HEK293 (cell line): Measurements from ENCODE around the gene CFAP70.

Experiments
- CTCF ChIA-PET: fragments of 350-600 bp; formaldehyde crosslinking; extraction: SDS; loops from one replicate; lab custom pipeline; 2021; ENCODE audit warnings: antibody characterized with exemption; lab: Yijun Ruan, JAX
- POLR2A ChIA-PET: fragments of 300-600 bp; formaldehyde crosslinking; extraction: SDS; loops from one replicate; lab custom pipeline; 2020; ENCODE audit warnings: antibody characterized with exemption, inconsistent platforms; lab: Yijun Ruan, JAX
- H3K27ac ChIP-seq: fragments of 200-500 bp; sonication (Bioruptor generic); 2 replicates; pipeline ENCODE4 v1.5.1; 2014; ENCODE audit warnings: low read depth, low read length, control low read depth, inconsistent platforms; ENCODE audit errors: extremely low read depth
- H3K36me3 ChIP-seq, 2 experiments: fragments of 200-500 bp in 1 of 2; sonication (Bioruptor generic) in 1 of 2; 1 replicate in 1 of 2; 2 replicates in 1 of 2; pipeline ENCODE4 v1.5.1; 2014 to 2017; ENCODE audit warnings: inconsistent platforms in 2 of 2, low read length in 2 of 2; ENCODE audit not compliant: control insufficient read depth in 2 of 2, insufficient read depth in 1 of 2
- H3K4me1 ChIP-seq: fragments of 200-500 bp; sonication (Bioruptor generic); 2 replicates; pipeline ENCODE4 v1.5.1; 2014; ENCODE audit warnings: mild to moderate bottlenecking, low read length, inconsistent platforms; ENCODE audit not compliant: control insufficient read depth, insufficient read depth
- H3K4me3 ChIP-seq: 2 replicates; pipeline ENCODE4 v1.5.1; 2011; ENCODE audit warnings: low read depth, mild to moderate bottlenecking, control low read depth, low read length, moderate library complexity
- H3K9me3 ChIP-seq: fragments of 200-500 bp; sonication (Bioruptor generic); 2 replicates; pipeline ENCODE4 v1.5.1; 2014; ENCODE audit warnings: low read depth, low read length, inconsistent platforms; ENCODE audit not compliant: control insufficient read depth, insufficient read depth
- BCL11A ChIP-seq: fragments of 450-650 bp; formaldehyde crosslinking; IDR thresholded peaks from 2 replicates; pipeline ENCODE4 v1.5.1; 2016; ENCODE audit warnings: low read depth, missing biosample characterization, missing genetic modification characterization
- HOXC10 ChIP-seq: sonication (generic); formaldehyde crosslinking; IDR thresholded peaks from 2 replicates; pipeline ENCODE4 v1.8.1; 2023; ENCODE audit warnings: mild to moderate bottlenecking, missing genetic modification reagents
- OVOL3 ChIP-seq: fragments of 450-650 bp; formaldehyde crosslinking; IDR thresholded peaks from 2 replicates; pipeline ENCODE4 v1.5.1; 2016; ENCODE audit warnings: missing biosample characterization, missing genetic modification characterization
- SCRT1 ChIP-seq: fragments of 450-650 bp; formaldehyde crosslinking; IDR thresholded peaks from 2 replicates; pipeline ENCODE4 v1.5.1; 2016; ENCODE audit warnings: missing biosample characterization, missing genetic modification characterization, borderline replicate concordance
- SP2 ChIP-seq: fragments of 450-650 bp; formaldehyde crosslinking; IDR thresholded peaks from 2 replicates; pipeline ENCODE4 v1.5.1; 2016; ENCODE audit warnings: missing biosample characterization, missing genetic modification characterization
- TRIM28 ChIP-seq: IDR thresholded peaks from 2 replicates; pipeline ENCODE4 v1.6.1; 2011; ENCODE audit warnings: low read length, control low read depth, borderline replicate concordance
- ZIC2 ChIP-seq: fragments of 450-650 bp; formaldehyde crosslinking; IDR thresholded peaks from 2 replicates; pipeline ENCODE4 v1.5.1; 2016; ENCODE audit warnings: missing biosample characterization, missing genetic modification characterization
- ZNF155 ChIP-seq: fragments of 450-650 bp; formaldehyde crosslinking; IDR thresholded peaks from 2 replicates; pipeline ENCODE4 v1.5.1; 2016; ENCODE audit warnings: missing biosample characterization, missing genetic modification characterization
- ZNF174 ChIP-seq: fragments of 450-650 bp; formaldehyde crosslinking; IDR thresholded peaks from 2 replicates; pipeline ENCODE4 v1.5.0; 2017; ENCODE audit warnings: missing biosample characterization, mild to moderate bottlenecking, missing genetic modification characterization
- ZNF292 ChIP-seq: fragments of 450-650 bp; formaldehyde crosslinking; IDR thresholded peaks from 2 replicates; pipeline ENCODE4 v1.5.1; 2016; ENCODE audit warnings: low read depth, missing biosample characterization, missing genetic modification characterization, borderline replicate concordance
- ZNF366 ChIP-seq: fragments of 450-650 bp; formaldehyde crosslinking; conservative IDR thresholded peaks from 2 replicates; pipeline ENCODE4 v1.5.1; 2016; ENCODE audit warnings: missing biosample characterization, missing genetic modification characterization
- ZNF37A ChIP-seq: fragments of 450-650 bp; IDR thresholded peaks from 2 replicates; pipeline ENCODE4 v1.5.1; 2018; ENCODE audit warnings: missing biosample characterization, missing genetic modification characterization
- ZNF416 ChIP-seq: fragments of 450-650 bp; formaldehyde crosslinking; IDR thresholded peaks from 2 replicates; pipeline ENCODE4 v1.5.1; 2016; ENCODE audit warnings: missing biosample characterization, missing genetic modification characterization
- ZNF560 ChIP-seq: fragments of 450-650 bp; formaldehyde crosslinking; IDR thresholded peaks from 2 replicates; pipeline ENCODE4 v1.5.1; 2017; ENCODE audit warnings: missing biosample characterization, missing genetic modification characterization, borderline replicate concordance
- ZNF610 ChIP-seq: fragments of 450-650 bp; formaldehyde crosslinking; IDR thresholded peaks from 2 replicates; pipeline ENCODE4 v1.5.1; 2016; ENCODE audit warnings: missing biosample characterization, missing genetic modification characterization, borderline replicate concordance
- ZNF626 ChIP-seq: fragments of 450-650 bp; sonication (Bioruptor Pico); formaldehyde crosslinking; IDR thresholded peaks from 2 replicates; pipeline ENCODE4 v1.5.1; 2018; ENCODE audit warnings: missing biosample characterization, missing genetic modification characterization, inconsistent platforms
- ZNF654 ChIP-seq: fragments of 450-650 bp; formaldehyde crosslinking; IDR thresholded peaks from 2 replicates; pipeline ENCODE4 v1.5.1; 2016; ENCODE audit warnings: low read depth, missing biosample characterization, missing genetic modification characterization
- ZNF843 ChIP-seq: fragments of 450-650 bp; formaldehyde crosslinking; IDR thresholded peaks from 2 replicates; pipeline ENCODE4 v1.5.1; 2016; ENCODE audit warnings: missing biosample characterization, missing genetic modification characterization
- ZSCAN16 ChIP-seq: fragments of 450-650 bp; formaldehyde crosslinking; IDR thresholded peaks from 2 replicates; pipeline ENCODE4 v1.5.1; 2016; ENCODE audit warnings: missing biosample characterization, missing genetic modification characterization
- TF ChIP-seq, protein P1 (sequence below): fragments of 450-650 bp; formaldehyde crosslinking; IDR thresholded peaks from 2 replicates; pipeline ENCODE4 v1.5.1; 2016; ENCODE audit warnings: missing biosample characterization, missing genetic modification characterization, borderline replicate concordance
- TF ChIP-seq, protein P2 (sequence below): fragments of 450-650 bp; formaldehyde crosslinking; IDR thresholded peaks from 2 replicates; pipeline ENCODE4 v1.5.1; 2017; ENCODE audit warnings: missing biosample characterization, mild to moderate bottlenecking, missing genetic modification characterization, moderate library complexity
- TF ChIP-seq, protein P3 (sequence below): fragments of 450-650 bp; formaldehyde crosslinking; IDR thresholded peaks from 2 replicates; pipeline ENCODE4 v1.5.1; 2016; ENCODE audit warnings: missing biosample characterization, missing genetic modification characterization
- TF ChIP-seq, protein P4 (sequence below): fragments of 450-650 bp; formaldehyde crosslinking; IDR thresholded peaks from 2 replicates; pipeline ENCODE4 v1.5.1; 2016; ENCODE audit warnings: missing biosample characterization, missing genetic modification characterization
- TF ChIP-seq, protein P5 (sequence below): fragments of 450-650 bp; formaldehyde crosslinking; IDR thresholded peaks from 2 replicates; pipeline ENCODE4 v1.5.1; 2017; ENCODE audit warnings: missing biosample characterization, missing genetic modification characterization

CFAP70 gene

DNA sequence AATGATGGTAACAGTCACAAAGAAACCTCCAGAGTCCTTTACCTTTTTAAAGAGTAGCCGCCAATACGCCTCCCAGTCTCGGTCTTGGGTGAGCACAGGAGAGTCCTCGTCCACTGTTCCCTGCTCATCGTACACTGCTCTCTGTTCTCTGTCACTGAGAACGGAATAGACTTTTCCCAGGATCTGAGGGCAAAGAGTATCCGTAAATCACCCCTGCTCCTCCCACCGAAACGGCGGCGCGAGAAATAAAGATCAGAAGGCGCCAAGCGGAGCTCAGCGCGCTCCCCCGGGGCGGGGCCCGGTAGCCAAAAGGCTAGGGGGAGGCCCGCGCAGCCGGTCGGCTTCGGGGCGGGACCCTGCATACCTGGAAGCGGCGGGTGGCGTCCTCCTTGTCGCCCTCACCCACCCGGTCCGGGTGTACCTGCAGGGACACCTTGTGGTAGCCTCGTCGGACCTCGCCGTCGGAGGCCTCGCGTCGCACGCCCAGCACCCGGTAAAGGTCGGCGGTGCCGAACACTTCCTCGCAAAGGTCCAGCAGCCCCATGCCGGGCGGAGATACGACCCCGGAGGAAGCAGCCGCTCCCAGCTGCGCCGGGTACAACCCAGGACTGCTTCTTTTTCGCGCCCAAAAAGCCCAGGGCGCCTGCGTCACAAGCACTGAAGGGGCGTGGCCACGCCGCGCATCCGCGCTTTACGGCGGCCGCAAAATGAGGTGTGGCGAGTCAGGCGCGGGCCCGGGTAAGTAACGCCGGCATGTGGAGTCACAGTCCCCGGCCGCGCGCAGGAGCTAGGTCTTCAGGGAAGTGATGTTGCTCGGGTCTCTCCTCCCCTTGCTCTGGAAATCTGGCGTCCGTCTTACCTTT lies 111.8 kb downstream of the CFAP70 start, which contains the start of gene DNAJC9 (continued):
- TF ChIP-seq ZNF843 (tag by site-specific recombination) (no peak), ZNF174 (tag by site-specific recombination) (no peak), ZNF654 (tag by site-specific recombination) (no peak), OVOL3 (tag by site-specific recombination) (peak; percentile 54; the same call in 1 of the 2 replicates), ZNF610 (peak; percentile 95), ZIC2 (peak; percentile 97), ZNF292 (tag by site-specific recombination) (no peak), ZNF560 (tag by site-specific recombination) (no peak), BCL11A (tag by site-specific recombination) (peak; percentile 81; the same call in 1 of the 2 replicates), ZNF416 (no peak)
- TF ChIP-seq, protein P1, sequence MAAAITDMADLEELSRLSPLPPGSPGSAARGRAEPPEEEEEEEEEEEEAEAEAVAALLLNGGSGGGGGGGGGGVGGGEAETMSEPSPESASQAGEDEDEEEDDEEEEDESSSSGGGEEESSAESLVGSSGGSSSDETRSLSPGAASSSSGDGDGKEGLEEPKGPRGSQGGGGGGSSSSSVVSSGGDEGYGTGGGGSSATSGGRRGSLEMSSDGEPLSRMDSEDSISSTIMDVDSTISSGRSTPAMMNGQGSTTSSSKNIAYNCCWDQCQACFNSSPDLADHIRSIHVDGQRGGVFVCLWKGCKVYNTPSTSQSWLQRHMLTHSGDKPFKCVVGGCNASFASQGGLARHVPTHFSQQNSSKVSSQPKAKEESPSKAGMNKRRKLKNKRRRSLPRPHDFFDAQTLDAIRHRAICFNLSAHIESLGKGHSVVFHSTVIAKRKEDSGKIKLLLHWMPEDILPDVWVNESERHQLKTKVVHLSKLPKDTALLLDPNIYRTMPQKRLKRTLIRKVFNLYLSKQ (tag by site-specific recombination): no peak
- TF ChIP-seq, protein P2, sequence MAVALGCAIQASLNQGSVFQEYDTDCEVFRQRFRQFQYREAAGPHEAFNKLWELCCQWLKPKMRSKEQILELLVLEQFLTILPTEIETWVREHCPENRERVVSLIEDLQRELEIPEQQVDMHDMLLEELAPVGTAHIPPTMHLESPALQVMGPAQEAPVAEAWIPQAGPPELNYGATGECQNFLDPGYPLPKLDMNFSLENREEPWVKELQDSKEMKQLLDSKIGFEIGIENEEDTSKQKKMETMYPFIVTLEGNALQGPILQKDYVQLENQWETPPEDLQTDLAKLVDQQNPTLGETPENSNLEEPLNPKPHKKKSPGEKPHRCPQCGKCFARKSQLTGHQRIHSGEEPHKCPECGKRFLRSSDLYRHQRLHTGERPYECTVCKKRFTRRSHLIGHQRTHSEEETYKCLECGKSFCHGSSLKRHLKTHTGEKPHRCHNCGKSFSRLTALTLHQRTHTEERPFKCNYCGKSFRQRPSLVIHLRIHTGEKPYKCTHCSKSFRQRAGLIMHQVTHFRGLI: no peak
- TF ChIP-seq, protein P3, sequence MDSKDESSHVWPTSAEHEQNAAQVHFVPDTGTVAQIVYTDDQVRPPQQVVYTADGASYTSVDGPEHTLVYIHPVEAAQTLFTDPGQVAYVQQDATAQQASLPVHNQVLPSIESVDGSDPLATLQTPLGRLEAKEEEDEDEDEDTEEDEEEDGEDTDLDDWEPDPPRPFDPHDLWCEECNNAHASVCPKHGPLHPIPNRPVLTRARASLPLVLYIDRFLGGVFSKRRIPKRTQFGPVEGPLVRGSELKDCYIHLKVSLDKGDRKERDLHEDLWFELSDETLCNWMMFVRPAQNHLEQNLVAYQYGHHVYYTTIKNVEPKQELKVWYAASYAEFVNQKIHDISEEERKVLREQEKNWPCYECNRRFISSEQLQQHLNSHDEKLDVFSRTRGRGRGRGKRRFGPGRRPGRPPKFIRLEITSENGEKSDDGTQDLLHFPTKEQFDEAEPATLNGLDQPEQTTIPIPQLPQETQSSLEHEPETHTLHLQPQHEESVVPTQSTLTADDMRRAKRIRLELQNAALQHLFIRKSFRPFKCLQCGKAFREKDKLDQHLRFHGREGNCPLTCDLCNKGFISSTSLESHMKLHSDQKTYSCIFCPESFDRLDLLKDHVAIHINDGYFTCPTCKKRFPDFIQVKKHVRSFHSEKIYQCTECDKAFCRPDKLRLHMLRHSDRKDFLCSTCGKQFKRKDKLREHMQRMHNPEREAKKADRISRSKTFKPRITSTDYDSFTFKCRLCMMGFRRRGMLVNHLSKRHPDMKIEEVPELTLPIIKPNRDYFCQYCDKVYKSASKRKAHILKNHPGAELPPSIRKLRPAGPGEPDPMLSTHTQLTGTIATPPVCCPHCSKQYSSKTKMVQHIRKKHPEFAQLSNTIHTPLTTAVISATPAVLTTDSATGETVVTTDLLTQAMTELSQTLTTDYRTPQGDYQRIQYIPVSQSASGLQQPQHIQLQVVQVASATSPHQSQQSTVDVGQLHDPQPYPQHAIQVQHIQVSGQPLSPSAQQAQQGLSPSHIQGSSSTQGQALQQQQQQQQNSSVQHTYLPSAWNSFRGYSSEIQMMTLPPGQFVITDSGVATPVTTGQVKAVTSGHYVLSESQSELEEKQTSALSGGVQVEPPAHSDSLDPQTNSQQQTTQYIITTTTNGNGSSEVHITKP: peak; percentile 88
- TF ChIP-seq, all 188 proteins: peak for 73

DNA sequence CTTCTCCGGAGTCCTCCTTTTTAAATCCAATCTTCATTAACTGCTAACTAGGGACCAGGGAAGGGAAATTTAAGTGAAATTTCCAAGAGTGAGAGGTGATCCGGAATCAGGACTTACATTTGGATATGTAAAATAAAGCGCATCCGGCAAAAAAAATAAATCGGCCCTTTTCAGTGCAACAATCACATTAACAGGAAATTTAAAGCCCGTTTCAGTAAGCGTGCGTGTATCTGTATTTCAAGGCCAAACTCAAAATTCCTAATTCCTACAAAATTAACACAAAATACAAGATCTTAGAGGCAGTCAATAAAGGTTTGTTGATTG lies 112.4 kb downstream of the CFAP70 start:
- CTCF ChIA-PET: interaction anchor here (0.7 to 1.0 kb wide), 5 partner anchors 12 to 1813 kb away, joined by 3 to 4 read pairs (median 3); no protein-coding TSS in a partner anchor
- no peaks in the 10 kb centered on the region for H3K9me3 ChIP-seq
- peaks cover 29 to 74% of the 10 kb centered on the region in 2 experiments for H3K36me3 ChIP-seq
- peaks cover 2% of the 10 kb centered on the region; the same call in 1 of the 2 replicates for H3K4me1 ChIP-seq
- peak overlapping the region; percentile 96 for H3K27ac ChIP-seq
- peak overlapping the region; percentile 91 for H3K4me3 ChIP-seq
- POLR2A ChIA-PET: interaction anchor here (0.6 to 4.2 kb wide), 16 partner anchors 9 to 972 kb away, joined by 3 to 23 read pairs (median 8); partner anchors contain the start of genes ANXA7, CFAP70, DDIT4 and ECD
- TF ChIP-seq SCRT1 (no peak), SP2 (tag by site-specific recombination) (no peak), ZNF366 (no peak), ZNF37A (tag by site-specific recombination) (no peak), ZNF155 (tag by site-specific recombination) (no peak), ZNF654 (tag by site-specific recombination) (no peak), ZNF626 (tag by site-specific recombination) (no peak), ZSCAN16 (tag by site-specific recombination) (no peak), ZIC2 (no peak), TRIM28 (no peak), HOXC10 (CRISPR knock-in tag) (no peak)
- TF ChIP-seq, protein P4, sequence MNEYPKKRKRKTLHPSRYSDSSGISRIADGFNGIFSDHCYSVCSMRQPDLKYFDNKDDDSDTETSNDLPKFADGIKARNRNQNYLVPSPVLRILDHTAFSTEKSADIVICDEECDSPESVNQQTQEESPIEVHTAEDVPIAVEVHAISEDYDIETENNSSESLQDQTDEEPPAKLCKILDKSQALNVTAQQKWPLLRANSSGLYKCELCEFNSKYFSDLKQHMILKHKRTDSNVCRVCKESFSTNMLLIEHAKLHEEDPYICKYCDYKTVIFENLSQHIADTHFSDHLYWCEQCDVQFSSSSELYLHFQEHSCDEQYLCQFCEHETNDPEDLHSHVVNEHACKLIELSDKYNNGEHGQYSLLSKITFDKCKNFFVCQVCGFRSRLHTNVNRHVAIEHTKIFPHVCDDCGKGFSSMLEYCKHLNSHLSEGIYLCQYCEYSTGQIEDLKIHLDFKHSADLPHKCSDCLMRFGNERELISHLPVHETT: no peak
- TF ChIP-seq, protein P5, sequence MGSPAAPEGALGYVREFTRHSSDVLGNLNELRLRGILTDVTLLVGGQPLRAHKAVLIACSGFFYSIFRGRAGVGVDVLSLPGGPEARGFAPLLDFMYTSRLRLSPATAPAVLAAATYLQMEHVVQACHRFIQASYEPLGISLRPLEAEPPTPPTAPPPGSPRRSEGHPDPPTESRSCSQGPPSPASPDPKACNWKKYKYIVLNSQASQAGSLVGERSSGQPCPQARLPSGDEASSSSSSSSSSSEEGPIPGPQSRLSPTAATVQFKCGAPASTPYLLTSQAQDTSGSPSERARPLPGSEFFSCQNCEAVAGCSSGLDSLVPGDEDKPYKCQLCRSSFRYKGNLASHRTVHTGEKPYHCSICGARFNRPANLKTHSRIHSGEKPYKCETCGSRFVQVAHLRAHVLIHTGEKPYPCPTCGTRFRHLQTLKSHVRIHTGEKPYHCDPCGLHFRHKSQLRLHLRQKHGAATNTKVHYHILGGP (tag by site-specific recombination): no peak
